ENCODE measurements around the gene EIF5AL1. TPM values are rescaled to one million over a fixed set of nuclear protein-coding genes. Genes with fewer than 3 reads are reported as not detected.

EIF5AL1 gene
- total and polyA plus RNA-seq, 4 donors, result 0.05 to 2.1 (median 0.52) TPM

GRCh38 chr10:79482304-79482703 is 30.0 kb upstream of the EIF5AL1 start:
- DNase-seq (ENCODE audit: low spot score), result no peak
- Histone ChIP-seq H3K27ac (ENCODE audit: low read depth in 1 of 2, low read length in 2 of 2) (no peak overlapping the region), H3K4me3 (ENCODE audit: low read depth in 1 of 3, low read length in 3 of 3) (no peak overlapping the region), H3K27me3 (ENCODE audit: control insufficient read depth in 4 of 4, insufficient read depth in 4 of 4, low read length in 3 of 4) (no peaks in the 10 kb centered on the region), H3K36me3 (ENCODE audit: control insufficient read depth in 4 of 4, insufficient read depth in 3 of 4, low read depth in 1 of 4, low read length in 3 of 4) (no peaks in the 10 kb centered on the region), H3K9ac (ENCODE audit: low read depth in 1 of 2, low read length in 2 of 2) (no peak overlapping the region), H3K4me1 (ENCODE audit: control insufficient read depth in 4 of 4, insufficient read depth in 4 of 4, low read length in 3 of 4) (no peaks in the 10 kb centered on the region), H3K9me3 (ENCODE audit: control insufficient read depth in 4 of 4, low read length in 3 of 4) (no peaks in the 10 kb centered on the region)
- no peak for TF ChIP-seq JUND (IDR thresholded peaks at IDR 0.05)
- TF ChIP-seq, protein P1, sequence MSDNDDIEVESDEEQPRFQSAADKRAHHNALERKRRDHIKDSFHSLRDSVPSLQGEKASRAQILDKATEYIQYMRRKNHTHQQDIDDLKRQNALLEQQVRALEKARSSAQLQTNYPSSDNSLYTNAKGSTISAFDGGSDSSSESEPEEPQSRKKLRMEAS (IDR thresholded peaks at IDR 0.05), result no peak
- no peak for TF ChIP-seq HNF4A (conservative IDR thresholded peaks at IDR 0.05)
- TF ChIP-seq YY1 (IDR thresholded peaks at IDR 0.05), result no peak
- no peak for TF ChIP-seq RAD21 (IDR thresholded peaks at IDR 0.05)
- TF ChIP-seq RXRA (IDR thresholded peaks at IDR 0.05), result no peak
- TF ChIP-seq FOXA1 (IDR thresholded peaks at IDR 0.05), result no peak
- TF ChIP-seq NR2F2 (IDR thresholded peaks at IDR 0.05), result no peak
- TF ChIP-seq, protein P2, sequence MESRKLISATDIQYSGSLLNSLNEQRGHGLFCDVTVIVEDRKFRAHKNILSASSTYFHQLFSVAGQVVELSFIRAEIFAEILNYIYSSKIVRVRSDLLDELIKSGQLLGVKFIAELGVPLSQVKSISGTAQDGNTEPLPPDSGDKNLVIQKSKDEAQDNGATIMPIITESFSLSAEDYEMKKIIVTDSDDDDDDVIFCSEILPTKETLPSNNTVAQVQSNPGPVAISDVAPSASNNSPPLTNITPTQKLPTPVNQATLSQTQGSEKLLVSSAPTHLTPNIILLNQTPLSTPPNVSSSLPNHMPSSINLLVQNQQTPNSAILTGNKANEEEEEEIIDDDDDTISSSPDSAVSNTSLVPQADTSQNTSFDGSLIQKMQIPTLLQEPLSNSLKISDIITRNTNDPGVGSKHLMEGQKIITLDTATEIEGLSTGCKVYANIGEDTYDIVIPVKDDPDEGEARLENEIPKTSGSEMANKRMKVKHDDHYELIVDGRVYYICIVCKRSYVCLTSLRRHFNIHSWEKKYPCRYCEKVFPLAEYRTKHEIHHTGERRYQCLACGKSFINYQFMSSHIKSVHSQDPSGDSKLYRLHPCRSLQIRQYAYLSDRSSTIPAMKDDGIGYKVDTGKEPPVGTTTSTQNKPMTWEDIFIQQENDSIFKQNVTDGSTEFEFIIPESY (IDR thresholded peaks at IDR 0.05), result no peak
- no peak for TF ChIP-seq EGR1 (IDR thresholded peaks at IDR 0.05; ENCODE audit: low read depth in 2 of 2)
- TF ChIP-seq GABPA (IDR thresholded peaks at IDR 0.05 in 1 of 2, conservative IDR thresholded peaks at IDR 0.05 in 1 of 2), result no peak
- no peak for TF ChIP-seq SP1 (IDR thresholded peaks at IDR 0.05)
- TF ChIP-seq CTCF (IDR thresholded peaks at IDR 0.05; ENCODE audit: low read depth, low read length, missing input control), result no peak
- TF ChIP-seq FOXA2 (IDR thresholded peaks at IDR 0.05), result no peak
- TF ChIP-seq HNF4G (IDR thresholded peaks at IDR 0.05), result no peak
- TF ChIP-seq ATF3 (IDR thresholded peaks at IDR 0.05), result no peak
- WGBS, result 97% methylated on average over 1 of the region's 1 CpG

- no peaks in the 10 kb centered on the region for H3K36me3 ChIP-seq (ENCODE audit: control insufficient read depth in 4 of 4, insufficient read depth in 3 of 4, low read depth in 1 of 4, low read length in 3 of 4)
- no peak overlapping the region for H3K4me3 ChIP-seq (ENCODE audit: low read depth in 1 of 3, low read length in 3 of 3)
- 92% methylated on average over 4 of the region's 4 CpGs for WGBS
- no peak overlapping the region for H3K27ac ChIP-seq (ENCODE audit: low read depth in 1 of 2, low read length in 2 of 2)
- no peak for TF ChIP-seq EGR1 (IDR thresholded peaks at IDR 0.05; ENCODE audit: low read depth in 2 of 2)
- no peak for TF ChIP-seq JUND (IDR thresholded peaks at IDR 0.05)
- no peak for TF ChIP-seq RAD21 (IDR thresholded peaks at IDR 0.05)
- no peak for TF ChIP-seq HNF4A (conservative IDR thresholded peaks at IDR 0.05)
- TF ChIP-seq NR2F2 (IDR thresholded peaks at IDR 0.05), result no peak
- TF ChIP-seq YY1 (IDR thresholded peaks at IDR 0.05), result no peak
- TF ChIP-seq, protein P2 (IDR thresholded peaks at IDR 0.05), result no peak
- no peak for TF ChIP-seq RXRA (IDR thresholded peaks at IDR 0.05)
- no peak for TF ChIP-seq TAF1 (conservative IDR thresholded peaks at IDR 0.05)
- TF ChIP-seq REST (IDR thresholded peaks at IDR 0.05), result no peak
- no peak for TF ChIP-seq FOXA2 (IDR thresholded peaks at IDR 0.05)
- no peak for TF ChIP-seq SP1 (IDR thresholded peaks at IDR 0.05)
- no peak for TF ChIP-seq FOXA1 (IDR thresholded peaks at IDR 0.05)
- TF ChIP-seq GABPA (IDR thresholded peaks at IDR 0.05 in 1 of 2, conservative IDR thresholded peaks at IDR 0.05 in 1 of 2), result no peak
- TF ChIP-seq ATF3 (IDR thresholded peaks at IDR 0.05), result no peak
- no peak for TF ChIP-seq HNF4G (IDR thresholded peaks at IDR 0.05)
- TF ChIP-seq, protein P1 (IDR thresholded peaks at IDR 0.05), result no peak
- TF ChIP-seq CTCF (IDR thresholded peaks at IDR 0.05; ENCODE audit: low read depth, low read length, missing input control), result no peak
- no peaks in the 10 kb centered on the region for H3K9me3 ChIP-seq (ENCODE audit: control insufficient read depth in 4 of 4, low read length in 3 of 4)
- no peak overlapping the region for H3K9ac ChIP-seq (ENCODE audit: low read depth in 1 of 2, low read length in 2 of 2)
- no peaks in the 10 kb centered on the region for H3K27me3 ChIP-seq (ENCODE audit: control insufficient read depth in 4 of 4, insufficient read depth in 4 of 4, low read length in 3 of 4)
- no peaks in the 10 kb centered on the region for H3K4me1 ChIP-seq (ENCODE audit: control insufficient read depth in 4 of 4, insufficient read depth in 4 of 4, low read length in 3 of 4)
- DNase-seq (ENCODE audit: low spot score), result no peak
These were observed 29.6 kb upstream of the EIF5AL1 start for GRCh38 chr10:79482741-79483140.

Measured in liver (tissue), 9 donors.